HepG2 (cell line): ENCODE results near the gene GSK3A. TPM values are rescaled to one million over a fixed set of nuclear protein-coding genes. Genes with fewer than 3 reads are reported as not detected.

Source experiments
- ARNT2 ChIP-seq: sonication (generic); formaldehyde crosslinking; IDR thresholded peaks from 2 replicates; pipeline ENCODE4 v1.8.0; 2022; ENCODE audit warnings: mild to moderate bottlenecking, low read depth, missing genetic modification reagents, moderate library complexity
- CBX2 ChIP-seq, 2 experiments: fragments of 200-600 bp in 1 of 2; sonication (generic); formaldehyde crosslinking in 1 of 2; IDR thresholded peaks; 2 replicates each; pipeline versions ENCODE4 v1.7.0 to v1.8.1; 2018 to 2022; ENCODE audit warnings: low read depth in 2 of 2, low read length in 1 of 2, mild to moderate bottlenecking in 1 of 2, missing genetic modification reagents in 1 of 2
- EHMT2 ChIP-seq: fragments of 200-600 bp; sonication (generic); IDR thresholded peaks from 2 replicates; pipeline ENCODE4 v1.7.0; 2017; ENCODE audit warnings: antibody characterized with exemption, low read depth, low read length, borderline replicate concordance
- IKZF5 ChIP-seq: IDR thresholded peaks from 2 replicates; pipeline ENCODE4 v1.6.1; 2018; ENCODE audit warnings: missing genetic modification reagents, mild to moderate bottlenecking, missing compliant biosample characterization
- IRX3 ChIP-seq: sonication (generic); formaldehyde crosslinking; IDR thresholded peaks from 2 replicates; pipeline ENCODE4 v1.8.1; 2023; ENCODE audit warnings: mild to moderate bottlenecking, low read depth, missing genetic modification reagents, borderline replicate concordance
- KAT7 ChIP-seq: IDR thresholded peaks from 2 replicates; pipeline ENCODE4 v1.6.1; 2018; ENCODE audit warnings: borderline replicate concordance, missing compliant biosample characterization
- MEIS1 ChIP-seq: sonication (generic); formaldehyde crosslinking; IDR thresholded peaks from 2 replicates; pipeline ENCODE4 v1.9.0; 2021; ENCODE audit warnings: mild to moderate bottlenecking, missing genetic modification reagents, moderate library complexity, borderline replicate concordance
- NCOR1 ChIP-seq: fragments of 200-600 bp; sonication (generic); IDR thresholded peaks from 2 replicates; pipeline ENCODE4 v1.7.0; 2017; ENCODE audit warnings: antibody characterized with exemption, low read length, borderline replicate concordance
- NFIC ChIP-seq: IDR thresholded peaks from 2 replicates; pipeline ENCODE4 v1.6.1; 2012; ENCODE audit warnings: mild to moderate bottlenecking, low read length, inconsistent platforms
- POGZ ChIP-seq: sonication (generic); formaldehyde crosslinking; IDR thresholded peaks from 2 replicates; pipeline ENCODE4 v1.4.0; 2020; ENCODE audit warnings: mild to moderate bottlenecking, missing genetic modification reagents
- RFXAP ChIP-seq: sonication (generic); formaldehyde crosslinking; IDR thresholded peaks from 2 replicates; pipeline ENCODE4 v1.4.0; 2020; ENCODE audit warnings: missing genetic modification reagents, borderline replicate concordance
- ZBTB25 ChIP-seq: IDR thresholded peaks from 2 replicates; pipeline ENCODE4 v1.6.1; 2018; ENCODE audit warnings: missing genetic modification reagents
- ZFAT ChIP-seq: sonication (generic); formaldehyde crosslinking; conservative IDR thresholded peaks from 2 replicates; pipeline ENCODE4 v1.8.1; 2023; ENCODE audit warnings: missing genetic modification reagents, inconsistent platforms
- ZFP37 ChIP-seq: sonication (generic); formaldehyde crosslinking; IDR thresholded peaks from 2 replicates; pipeline ENCODE4 v1.4.0; 2020; ENCODE audit warnings: missing genetic modification reagents, borderline replicate concordance
- ZFP41 ChIP-seq: sonication (generic); formaldehyde crosslinking; IDR thresholded peaks from 2 replicates; pipeline ENCODE4 v1.4.0; 2020; ENCODE audit warnings: mild to moderate bottlenecking, missing genetic modification reagents, borderline replicate concordance
- ZNF12 ChIP-seq: sonication (generic); formaldehyde crosslinking; IDR thresholded peaks from 2 replicates; pipeline ENCODE4 v1.5.0; 2020; ENCODE audit warnings: missing genetic modification reagents
- ZNF207 ChIP-seq: fragments of 450-650 bp; IDR thresholded peaks from 2 replicates; pipeline ENCODE4 v1.6.1; 2016; ENCODE audit warnings: antibody characterized with exemption, borderline replicate concordance
- ZNF513 ChIP-seq: sonication (generic); formaldehyde crosslinking; conservative IDR thresholded peaks from 2 replicates; pipeline ENCODE4 v1.5.0; 2020; ENCODE audit warnings: missing genetic modification reagents
- ZNF546 ChIP-seq: sonication (generic); formaldehyde crosslinking; conservative IDR thresholded peaks from 2 replicates; pipeline ENCODE4 v1.8.1; 2023; ENCODE audit warnings: mild to moderate bottlenecking, missing genetic modification reagents
- ZNF570 ChIP-seq: sonication (generic); formaldehyde crosslinking; IDR thresholded peaks from 2 replicates; pipeline ENCODE4 v1.4.0; 2020; ENCODE audit warnings: mild to moderate bottlenecking, missing genetic modification reagents, borderline replicate concordance
- ZNF687 ChIP-seq: sonication (generic); formaldehyde crosslinking; IDR thresholded peaks from 2 replicates; pipeline ENCODE4 v1.5.1; 2020; ENCODE audit warnings: mild to moderate bottlenecking, missing genetic modification reagents, moderate library complexity
- polyA plus RNA-seq, 8 experiments: library from polyadenylated mRNA; depleted of rRNA in 3 of 8; stranded (reverse) in 7 of 8; unstranded in 1 of 8; fragments of >200 nt; fragmentation: Illumina TruSeq in 4 of 8; extraction: Trizol in 4 of 8; gene quantifications; 2 replicates each; pipeline versions ENCODE4 v1.2.1 to v1.2.3, GENCODE V29; 2011 to 2016; ENCODE audit warnings: low read depth in 4 of 8, missing spikeins in 1 of 8, mixed read lengths in 1 of 8; ENCODE audit not compliant: insufficient read depth in 1 of 8
- total RNA-seq, 5 experiments: library from RNA; depleted of rRNA; stranded (reverse); fragments of >200 nt; fragmentation: Illumina TruSeq; extraction: Trizol; gene quantifications; 2 replicates each; pipeline ENCODE4 v1.2.3, GENCODE V29; 2016; ENCODE audit warnings: low read depth in 1 of 5

GSK3A gene
- total and polyA plus RNA-seq, 2 of the 13 experiments (the other 11 are each of a cell fraction or from before 2014, with no cell fraction given) = 16.9 to 52.5 TPM

GRCh38 chr19:42254089-42254849 lies 11.9 kb upstream of the GSK3A start (continued):
- no peak for TF ChIP-seq ZNF12 (CRISPR knock-in tag)
- peak; percentile 49 for TF ChIP-seq ZBTB25
- TF ChIP-seq EHMT2 = no peak
- TF ChIP-seq IRX3 (CRISPR knock-in tag) = 0 out of 2 replicates have a peak, but pooled peaks have one; percentile 24
- TF ChIP-seq ZNF687 (CRISPR knock-in tag) = peak; percentile 73
- TF ChIP-seq ZFP41 (CRISPR knock-in tag) = no peak
- TF ChIP-seq NCOR1 = peak; percentile 87
- TF ChIP-seq KAT7 = peak; percentile 11; the same call in 1 of the 2 replicates
- TF ChIP-seq IKZF5 = no peak; the same call in 1 of the 2 replicates
- TF ChIP-seq CBX2 (IDR thresholded peaks at IDR 0.05; ENCODE audit: low read depth, low read length) = no peak
- no peak for TF ChIP-seq CBX2 (CRISPR knock-in tag; IDR thresholded peaks at IDR 0.05; ENCODE audit: low read depth)
- TF ChIP-seq ZNF570 (CRISPR knock-in tag) = no peak
- TF ChIP-seq ZFAT (CRISPR knock-in tag) = no peak
- no peak for TF ChIP-seq RFXAP (CRISPR knock-in tag)
- no peak for TF ChIP-seq ZNF207
- TF ChIP-seq POGZ (CRISPR knock-in tag) = no peak
- no peak for TF ChIP-seq ZNF513 (CRISPR knock-in tag)
- peak; percentile 69; the same call in 1 of the 2 replicates for TF ChIP-seq MEIS1
- TF ChIP-seq ARNT2 (CRISPR knock-in tag) = 0 out of 2 replicates have a peak, but pooled peaks have one; percentile 48
- no peak for TF ChIP-seq ZNF546 (CRISPR knock-in tag)
- TF ChIP-seq ZFP37 = no peak
- no peak for TF ChIP-seq NFIC
